ENCODE results near the gene WWC1.

The WWC1 gene

DNA sequence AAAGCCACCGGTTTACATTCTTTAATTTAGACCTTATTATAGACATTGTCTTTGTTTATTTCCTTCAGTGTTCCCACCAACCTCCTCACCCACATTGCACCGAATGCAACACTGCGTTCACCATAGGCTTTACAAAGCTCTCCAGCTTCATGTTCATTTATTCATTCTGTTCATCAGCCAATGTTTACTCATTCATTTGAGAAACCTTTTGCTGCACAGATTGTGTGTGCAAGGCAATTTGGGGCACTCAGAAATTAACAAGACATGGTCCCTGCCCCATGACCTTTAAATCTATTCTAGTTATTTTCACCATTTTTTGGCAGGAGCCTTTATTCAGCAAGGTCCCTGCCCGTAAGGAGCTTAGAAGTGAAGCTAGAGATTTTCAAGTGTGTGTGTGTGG is 124.0 kb downstream of the WWC1 start:
- WGBS: 92% methylated on average over 4 of the region's 4 CpGs
- H2AFZ ChIP-seq (ENCODE audit: low read depth, low read length): no peak overlapping the region

DNA sequence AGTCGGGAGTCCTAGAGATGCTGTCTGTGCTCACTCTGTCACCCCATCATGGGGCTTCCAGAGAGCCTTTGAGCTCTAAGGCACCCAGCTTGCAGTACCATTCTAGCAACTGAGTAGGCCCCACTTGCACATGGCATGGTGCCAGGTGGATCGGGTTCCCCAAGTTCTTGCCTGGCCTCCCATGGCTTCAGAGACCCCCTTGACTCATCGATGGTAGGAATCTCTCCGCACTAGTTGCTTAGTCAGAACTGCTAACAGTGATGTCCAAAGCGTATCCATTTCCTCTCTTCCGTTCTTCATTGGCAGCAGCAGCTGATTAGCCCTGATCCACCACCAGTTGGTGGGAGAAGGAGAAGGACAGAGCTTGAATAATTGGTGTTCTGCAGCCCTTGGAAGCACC is 124.5 kb downstream of the WWC1 start:
- H3K27ac ChIP-seq (ENCODE audit: low read length, poor library complexity, severe bottlenecking): no peak overlapping the region
- H2AK5ac ChIP-seq (ENCODE audit: low read length, severe bottlenecking): no peak overlapping the region
- no peak overlapping the region for H3K4me2 ChIP-seq (ENCODE audit: low read length, poor library complexity, severe bottlenecking)
- DNase-seq: no peak
- H3K18ac ChIP-seq (ENCODE audit: low read depth in 1 of 2, low read length in 2 of 2): no peak overlapping the region
- 82% methylated on average over 6 of the region's 6 CpGs for WGBS
- H2BK120ac ChIP-seq (ENCODE audit: low read depth, low read length): no peak overlapping the region
- H4K91ac ChIP-seq (ENCODE audit: low read length): no peak overlapping the region
- H3K9ac ChIP-seq (ENCODE audit: low read length): no peak overlapping the region
- H3K4ac ChIP-seq (ENCODE audit: low read depth in 1 of 2, low read length in 2 of 2): no peak overlapping the region
- H3K27me3 ChIP-seq (ENCODE audit: control insufficient read depth in 1 of 2, insufficient read depth in 1 of 2, low read length in 2 of 2): no peaks in the 10 kb centered on the region
- no peak overlapping the region for H2BK12ac ChIP-seq (ENCODE audit: low read length in 2 of 2)
- no peaks in the 10 kb centered on the region for H3K4me1 ChIP-seq (ENCODE audit: control insufficient read depth, insufficient read depth, low read depth, low read length)
- H2BK5ac ChIP-seq (ENCODE audit: low read depth, low read length, poor library complexity, severe bottlenecking): no peak overlapping the region
- peaks cover 0 to 29% of the 10 kb centered on the region in 2 experiments for H3K36me3 ChIP-seq (ENCODE audit: control insufficient read depth in 1 of 2, insufficient read depth in 2 of 2, low read depth in 1 of 2, low read length in 2 of 2)
- no peak overlapping the region for H4K8ac ChIP-seq (ENCODE audit: low read length)
- no peak overlapping the region for H3K14ac ChIP-seq (ENCODE audit: low read length in 2 of 2)
- no peak overlapping the region for H2BK15ac ChIP-seq (ENCODE audit: low read depth, poor library complexity, severe bottlenecking)
- no peak overlapping the region for H2AFZ ChIP-seq (ENCODE audit: low read depth, low read length)
- no peaks in the 10 kb centered on the region for H3K79me1 ChIP-seq (replicated peaks; ENCODE audit: low read length, poor library complexity, severe bottlenecking)
- H3K9me3 ChIP-seq (ENCODE audit: control insufficient read depth, low read length): no peaks in the 10 kb centered on the region
- no peak overlapping the region for H3K23ac ChIP-seq (ENCODE audit: low read length in 2 of 2)
- no peak overlapping the region for H3K4me3 ChIP-seq (ENCODE audit: insufficient read depth in 1 of 2, low read depth in 1 of 2, low read length in 2 of 2)

More for the DNA sequence above, 124.0 kb downstream of the WWC1 start:
- Histone ChIP-seq H3K9me3 (ENCODE audit: control insufficient read depth, low read length) (no peaks in the 10 kb centered on the region), H3K9ac (ENCODE audit: low read length) (no peak overlapping the region), H4K91ac (ENCODE audit: low read length) (no peak overlapping the region), H2AK5ac (ENCODE audit: low read length, severe bottlenecking) (no peak overlapping the region), H3K79me1 (replicated peaks; ENCODE audit: low read length, poor library complexity, severe bottlenecking) (no peaks in the 10 kb centered on the region), H3K4ac (ENCODE audit: low read depth in 1 of 2, low read length in 2 of 2) (no peak overlapping the region), H2BK120ac (ENCODE audit: low read depth, low read length) (no peak overlapping the region), H3K14ac (ENCODE audit: low read length in 2 of 2) (no peak overlapping the region), H2BK15ac (ENCODE audit: low read depth, poor library complexity, severe bottlenecking) (no peak overlapping the region), H3K23ac (ENCODE audit: low read length in 2 of 2) (no peak overlapping the region), H2BK5ac (ENCODE audit: low read depth, low read length, poor library complexity, severe bottlenecking) (no peak overlapping the region), H3K27ac (ENCODE audit: low read length, poor library complexity, severe bottlenecking) (no peak overlapping the region), H3K27me3 (ENCODE audit: control insufficient read depth in 1 of 2, insufficient read depth in 1 of 2, low read length in 2 of 2) (no peaks in the 10 kb centered on the region), H2BK12ac (ENCODE audit: low read length in 2 of 2) (no peak overlapping the region), H4K8ac (ENCODE audit: low read length) (no peak overlapping the region), H3K18ac (ENCODE audit: low read depth in 1 of 2, low read length in 2 of 2) (no peak overlapping the region), H3K36me3 (ENCODE audit: control insufficient read depth in 1 of 2, insufficient read depth in 2 of 2, low read depth in 1 of 2, low read length in 2 of 2) (peaks cover 0 to 26% of the 10 kb centered on the region in 2 experiments), H3K4me3 (ENCODE audit: insufficient read depth in 1 of 2, low read depth in 1 of 2, low read length in 2 of 2) (no peak overlapping the region), H3K4me1 (ENCODE audit: control insufficient read depth, insufficient read depth, low read depth, low read length) (no peaks in the 10 kb centered on the region), H3K4me2 (ENCODE audit: low read length, poor library complexity, severe bottlenecking) (no peak overlapping the region)
- DNase-seq: no peak

DNA sequence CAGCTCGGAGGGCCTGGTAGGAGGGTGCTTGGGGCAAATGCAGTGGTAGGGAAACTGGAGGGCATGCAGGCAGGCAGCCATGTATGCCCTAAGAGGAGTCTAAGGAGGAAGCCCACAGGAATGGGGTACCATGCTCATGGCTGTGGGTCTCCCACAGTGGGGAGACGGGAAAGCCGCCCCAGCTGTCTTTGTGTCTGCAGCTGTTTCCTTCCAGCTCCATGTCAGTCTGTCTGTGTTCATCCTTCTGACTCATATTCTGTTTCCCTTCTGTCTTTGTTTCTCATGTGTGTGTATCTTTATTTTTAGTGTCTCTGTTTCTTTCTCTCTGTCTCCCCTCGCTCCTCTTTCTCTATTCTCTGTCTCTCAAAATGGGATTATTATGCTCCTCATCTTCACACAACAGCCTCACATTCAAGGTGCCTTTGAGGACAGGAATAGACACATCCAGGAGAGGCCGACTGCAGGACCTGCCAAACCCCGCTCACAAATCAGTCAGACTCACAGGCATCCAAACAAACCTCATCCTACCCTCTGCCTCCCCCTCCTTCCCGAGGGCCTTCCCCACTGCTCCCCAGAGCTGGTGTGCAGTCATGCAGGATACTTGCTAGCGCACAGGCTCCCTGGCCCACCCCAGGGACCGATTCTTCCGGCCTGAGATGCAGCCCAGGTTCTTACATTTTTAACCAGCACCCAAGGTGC is 126.4 kb downstream of the WWC1 start:
- H3K4me2 ChIP-seq (ENCODE audit: low read length, poor library complexity, severe bottlenecking): no peak overlapping the region
- no peak overlapping the region for H2BK15ac ChIP-seq (ENCODE audit: low read depth, poor library complexity, severe bottlenecking)
- no peak overlapping the region for H2BK5ac ChIP-seq (ENCODE audit: low read depth, low read length, poor library complexity, severe bottlenecking)
- H3K36me3 ChIP-seq (ENCODE audit: control insufficient read depth in 1 of 2, insufficient read depth in 2 of 2, low read depth in 1 of 2, low read length in 2 of 2): peaks cover 0 to 32% of the 10 kb centered on the region in 2 experiments
- no peak overlapping the region for H3K18ac ChIP-seq (ENCODE audit: low read depth in 1 of 2, low read length in 2 of 2)
- H3K9ac ChIP-seq (ENCODE audit: low read length): no peak overlapping the region
- H3K27me3 ChIP-seq (ENCODE audit: control insufficient read depth in 1 of 2, insufficient read depth in 1 of 2, low read length in 2 of 2): no peaks in the 10 kb centered on the region
- no peak for DNase-seq
- 87% methylated on average over 10 of the region's 10 CpGs for WGBS
- H3K23ac ChIP-seq (ENCODE audit: low read length in 2 of 2): no peak overlapping the region
- H2BK120ac ChIP-seq (ENCODE audit: low read depth, low read length): no peak overlapping the region
- no peak overlapping the region for H2BK12ac ChIP-seq (ENCODE audit: low read length in 2 of 2)
- H4K8ac ChIP-seq (ENCODE audit: low read length): no peak overlapping the region
- no peak overlapping the region for H2AK5ac ChIP-seq (ENCODE audit: low read length, severe bottlenecking)
- no peaks in the 10 kb centered on the region for H3K79me1 ChIP-seq (replicated peaks; ENCODE audit: low read length, poor library complexity, severe bottlenecking)
- no peak overlapping the region for H3K4ac ChIP-seq (ENCODE audit: low read depth in 1 of 2, low read length in 2 of 2)
- no peak overlapping the region for H3K27ac ChIP-seq (ENCODE audit: low read length, poor library complexity, severe bottlenecking)
- no peaks in the 10 kb centered on the region for H3K4me1 ChIP-seq (ENCODE audit: control insufficient read depth, insufficient read depth, low read depth, low read length)
- peak overlapping the region in 1 of 2 experiments; percentile 19 for H3K4me3 ChIP-seq (ENCODE audit: insufficient read depth in 1 of 2, low read depth in 1 of 2, low read length in 2 of 2)
- H4K91ac ChIP-seq (ENCODE audit: low read length): no peak overlapping the region
- H3K9me3 ChIP-seq (ENCODE audit: control insufficient read depth, low read length): no peaks in the 10 kb centered on the region
- no peak overlapping the region for H2AFZ ChIP-seq (ENCODE audit: low read depth, low read length)
- no peak overlapping the region for H3K14ac ChIP-seq (ENCODE audit: low read length in 2 of 2)

DNA sequence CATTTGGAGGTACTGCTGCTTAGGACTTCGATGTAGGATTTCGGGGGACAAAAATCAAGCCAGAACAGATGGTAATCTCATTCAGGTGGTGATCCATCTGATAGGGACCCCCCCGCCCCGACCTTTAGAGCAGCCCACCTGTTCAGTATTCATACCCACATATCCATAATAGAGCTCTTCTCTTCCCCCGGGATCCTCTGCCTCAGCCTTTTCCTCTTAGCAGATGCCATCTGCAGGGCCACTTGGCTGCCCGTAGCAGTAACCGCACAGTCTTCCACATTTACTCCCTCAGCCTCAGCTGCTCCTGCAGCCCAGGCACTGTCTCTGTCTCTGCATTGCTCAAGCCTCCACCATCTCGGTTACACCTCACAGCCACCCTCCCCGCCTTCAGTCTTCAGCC is 129.0 kb downstream of the WWC1 start:
- no peak overlapping the region for H3K4me3 ChIP-seq (ENCODE audit: insufficient read depth in 1 of 2, low read depth in 1 of 2, low read length in 2 of 2)
- H3K23ac ChIP-seq (ENCODE audit: low read length in 2 of 2): no peak overlapping the region
- H2BK5ac ChIP-seq (ENCODE audit: low read depth, low read length, poor library complexity, severe bottlenecking): no peak overlapping the region
- no peak overlapping the region for H4K91ac ChIP-seq (ENCODE audit: low read length)
- no peaks in the 10 kb centered on the region for H3K27me3 ChIP-seq (ENCODE audit: control insufficient read depth in 1 of 2, insufficient read depth in 1 of 2, low read length in 2 of 2)
- H3K9ac ChIP-seq (ENCODE audit: low read length): no peak overlapping the region
- H3K36me3 ChIP-seq (ENCODE audit: control insufficient read depth in 1 of 2, insufficient read depth in 2 of 2, low read depth in 1 of 2, low read length in 2 of 2): peaks cover 0 to 32% of the 10 kb centered on the region in 2 experiments
- no peaks in the 10 kb centered on the region for H3K9me3 ChIP-seq (ENCODE audit: control insufficient read depth, low read length)
- DNase-seq: no peak
- WGBS: 91% methylated on average over 9 of the region's 9 CpGs
- H3K79me1 ChIP-seq (replicated peaks; ENCODE audit: low read length, poor library complexity, severe bottlenecking): no peaks in the 10 kb centered on the region
- no peak overlapping the region for H2BK120ac ChIP-seq (ENCODE audit: low read depth, low read length)
- H2BK15ac ChIP-seq (ENCODE audit: low read depth, poor library complexity, severe bottlenecking): no peak overlapping the region
- no peak overlapping the region for H4K8ac ChIP-seq (ENCODE audit: low read length)
- H2AK5ac ChIP-seq (ENCODE audit: low read length, severe bottlenecking): no peak overlapping the region
- no peak overlapping the region for H2AFZ ChIP-seq (ENCODE audit: low read depth, low read length)
- no peak overlapping the region for H3K27ac ChIP-seq (ENCODE audit: low read length, poor library complexity, severe bottlenecking)
- H3K14ac ChIP-seq (ENCODE audit: low read length in 2 of 2): no peak overlapping the region
- H3K4me2 ChIP-seq (ENCODE audit: low read length, poor library complexity, severe bottlenecking): no peak overlapping the region
- no peak overlapping the region for H2BK12ac ChIP-seq (ENCODE audit: low read length in 2 of 2)
- H3K4ac ChIP-seq (ENCODE audit: low read depth in 1 of 2, low read length in 2 of 2): no peak overlapping the region
- H3K4me1 ChIP-seq (ENCODE audit: control insufficient read depth, insufficient read depth, low read depth, low read length): peaks cover 7% of the 10 kb centered on the region
- H3K18ac ChIP-seq (ENCODE audit: low read depth in 1 of 2, low read length in 2 of 2): no peak overlapping the region

Measured in mesenchymal stem cell (in vitro differentiated cells and primary cell).